NCI-H1694 (cell line): ENCODE data around the gene ITGA11.

ENCODE experiments used
- DNase-seq: peaks from one replicate; lab custom pipeline; 2025; lab: John Stamatoyannopoulos, UW

Gene ITGA11

DNA sequence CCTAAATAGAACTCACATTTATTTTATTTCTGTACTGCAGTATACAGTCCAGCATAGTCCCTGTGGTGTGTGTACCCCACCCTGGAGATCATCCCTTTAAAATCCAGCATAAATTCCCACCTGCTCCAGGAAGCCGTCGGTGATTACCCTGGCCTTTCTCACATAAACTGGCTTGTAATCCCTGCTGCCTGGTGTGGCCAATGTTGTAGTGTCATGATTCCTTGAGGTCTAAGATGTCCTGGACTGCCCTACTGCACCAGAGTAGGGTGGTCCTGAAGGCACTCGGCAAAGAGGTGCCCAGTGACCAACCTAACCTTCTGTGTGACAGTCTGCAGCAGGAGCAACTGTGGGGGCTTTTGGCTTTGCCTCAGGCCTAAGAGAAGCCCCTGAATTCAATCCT is 58.9 kb downstream of the ITGA11 start:
- DNase-seq = no peak

GRCh38 chr15:68372291-68372811 is 59.6 kb downstream of the ITGA11 start:
- DNase-seq = no peak

- DNase-seq = no peak
These were observed 60.1 kb downstream of the ITGA11 start for GRCh38 chr15:68371851-68372250.

- DNase-seq = no peak
These were observed 60.8 kb downstream of the ITGA11 start for GRCh38 chr15:68371160-68371559.

DNA sequence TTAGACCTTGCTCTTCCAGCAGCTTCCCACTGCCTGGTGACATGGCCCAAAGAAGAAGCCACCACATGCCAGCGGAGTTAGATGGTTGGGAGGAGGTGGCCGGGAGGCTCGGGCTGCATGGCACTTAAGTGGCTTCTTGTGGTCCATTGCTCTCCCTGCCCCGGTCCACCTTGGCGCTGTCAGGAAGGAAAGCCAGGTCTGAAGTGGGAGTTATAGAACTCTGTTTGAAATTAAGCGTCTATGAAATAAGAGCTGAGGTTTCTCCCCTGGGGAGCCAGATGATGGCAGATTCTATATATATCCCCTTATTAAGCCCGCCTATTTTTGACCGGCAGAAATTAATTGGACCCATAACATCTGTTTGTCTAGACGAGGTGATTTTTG is 61.2 kb downstream of the ITGA11 start:
- DNase-seq = no peak

DNA sequence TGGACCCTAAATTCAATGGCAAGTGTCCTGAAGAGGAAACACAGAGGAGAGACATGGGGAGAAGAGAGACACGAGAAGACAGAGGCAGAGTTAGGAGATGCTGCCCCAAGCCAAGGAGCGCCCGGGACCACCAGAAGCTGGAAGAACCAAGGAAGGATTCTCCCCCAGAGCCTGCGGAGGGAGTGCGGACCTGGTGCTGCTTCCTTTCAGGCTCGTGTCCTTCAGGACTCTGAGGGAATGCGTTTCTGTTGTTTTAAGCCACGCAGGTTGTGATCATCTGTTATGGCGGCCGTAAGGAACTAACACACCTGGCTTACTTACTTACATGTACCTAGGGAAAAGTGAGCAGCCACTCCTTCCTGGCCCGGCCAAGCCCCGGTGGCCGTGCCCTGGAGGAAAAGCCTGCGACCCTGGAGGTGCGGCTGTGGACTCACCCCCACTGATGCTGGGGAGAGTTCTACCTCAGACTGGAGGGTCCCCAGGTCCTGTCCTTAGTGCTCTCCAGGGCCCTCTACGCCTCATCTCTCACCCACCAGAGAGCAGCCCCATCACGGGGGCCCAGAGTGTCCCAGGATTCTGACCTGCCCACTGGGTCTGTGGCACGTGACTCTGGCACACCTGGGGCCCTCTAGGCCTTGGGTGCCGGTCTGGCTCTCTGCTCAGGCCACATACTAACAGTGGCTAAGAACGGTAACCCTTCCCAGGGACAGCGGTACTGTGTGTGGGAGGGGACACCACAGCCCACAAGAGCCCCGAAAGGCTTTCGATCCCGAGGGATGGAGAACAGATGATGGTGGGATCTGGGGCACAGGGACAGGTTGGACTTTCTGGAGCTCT is 61.8 kb downstream of the ITGA11 start:
- DNase-seq = no peak

DNA sequence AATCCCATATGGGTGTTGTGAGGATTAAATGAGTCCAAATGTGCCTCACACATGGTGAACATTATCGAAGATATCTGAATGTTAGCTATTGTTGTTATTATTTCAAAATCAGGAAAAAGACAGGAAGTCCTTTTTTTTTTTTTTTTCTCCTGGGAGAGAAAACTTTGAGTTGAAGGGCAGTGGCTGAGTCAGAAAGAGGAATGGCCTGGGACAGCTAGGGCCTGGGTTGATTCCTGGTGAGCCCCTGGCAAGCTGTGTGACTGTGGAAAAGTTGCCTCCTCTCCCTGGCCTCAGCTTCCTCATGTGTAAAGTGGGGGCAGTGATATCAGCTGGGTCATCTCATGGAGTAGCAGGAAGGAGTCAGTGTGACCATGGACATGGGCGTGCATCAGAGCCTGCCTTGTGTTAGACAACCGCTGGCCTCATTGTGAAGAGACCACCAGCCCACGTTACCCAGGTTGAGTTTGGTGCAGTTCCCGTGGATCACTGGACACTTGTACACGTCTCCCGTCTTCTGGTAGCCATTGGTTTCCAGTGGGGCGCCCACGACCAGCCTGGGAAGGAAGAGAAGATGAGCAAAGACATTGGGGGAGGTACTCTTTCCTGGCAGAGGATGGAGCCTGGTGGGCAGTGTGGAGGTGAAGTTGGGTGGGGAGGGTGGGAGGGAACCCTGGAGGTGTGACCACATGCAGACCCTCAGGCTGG is 63.1 kb downstream of the ITGA11 start:
- DNase-seq = no peak

DNA sequence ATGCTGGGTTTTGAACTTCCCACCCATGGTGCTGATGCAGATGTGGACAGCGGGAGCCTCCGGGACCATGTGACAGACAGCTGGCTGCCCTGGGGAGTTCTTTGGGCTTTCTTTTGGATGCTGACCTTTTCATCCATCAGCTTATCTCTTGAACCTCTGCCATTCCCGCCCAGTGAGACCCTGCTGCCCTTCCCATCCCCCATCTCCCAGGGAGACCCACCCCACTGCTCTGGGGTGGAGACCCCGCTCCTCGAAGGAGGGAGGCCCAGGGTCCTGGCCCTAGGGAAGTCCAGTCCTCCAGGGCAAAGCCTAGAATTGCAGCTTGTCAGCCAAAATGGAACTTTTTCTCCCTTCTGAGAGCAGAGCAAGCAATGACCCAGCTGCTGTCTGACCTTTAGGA is 64.0 kb downstream of the ITGA11 start:
- no peak for DNase-seq

- DNase-seq = no peak
These were observed 64.7 kb downstream of the ITGA11 start for GRCh38 chr15:68367226-68367625.

DNA sequence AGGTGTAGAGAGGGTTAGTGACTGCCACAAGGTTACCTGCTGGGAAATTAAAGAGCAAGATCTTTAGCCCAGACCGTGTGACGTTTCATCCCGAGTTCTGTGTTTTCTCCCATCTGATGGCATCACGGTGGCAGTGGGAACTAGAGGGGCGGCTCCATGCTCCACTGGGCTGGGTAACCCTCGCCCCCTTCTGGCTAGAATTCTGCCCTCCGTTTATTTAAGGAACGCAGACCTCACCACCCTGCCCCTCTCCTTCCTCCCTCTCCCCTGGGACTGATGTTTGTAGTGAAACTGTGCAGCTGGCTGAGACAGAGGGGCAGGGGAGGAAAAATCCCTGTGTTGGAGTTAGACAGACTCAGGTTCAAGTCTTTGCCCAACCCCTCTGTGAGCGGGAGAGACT is 65.6 kb downstream of the ITGA11 start:
- DNase-seq = no peak

- DNase-seq = no peak
These were observed 66.2 kb downstream of the ITGA11 start for GRCh38 chr15:68365770-68366169.

- no peak for DNase-seq
These were observed 66.7 kb downstream of the ITGA11 start for GRCh38 chr15:68365140-68365745.

DNA sequence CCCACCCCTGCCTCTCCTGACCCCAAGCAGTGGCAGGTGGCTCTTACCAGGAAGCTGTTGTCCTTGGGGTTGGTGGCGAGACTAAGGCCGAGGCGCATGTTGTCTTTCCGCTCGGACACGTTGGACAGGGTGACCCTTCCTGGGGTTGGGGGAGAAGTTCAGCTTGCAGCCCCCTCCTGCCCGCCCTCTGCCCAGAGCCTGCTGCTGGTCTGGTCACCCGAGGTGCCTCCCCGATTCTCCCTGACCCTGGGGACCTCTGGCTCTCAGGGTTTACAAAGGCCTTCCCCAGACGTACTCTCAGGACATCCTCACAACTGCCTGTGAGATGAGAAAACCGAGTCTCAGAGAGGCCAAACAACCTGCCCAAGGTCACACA is 67.3 kb downstream of the ITGA11 start:
- no peak for DNase-seq

GRCh38 chr15:68364028-68364659 is 67.8 kb downstream of the ITGA11 start:
- no peak for DNase-seq

GRCh38 chr15:68363353-68363752 is 68.6 kb downstream of the ITGA11 start:
- DNase-seq = no peak

- no peak for DNase-seq
These were observed 69.3 kb downstream of the ITGA11 start for GRCh38 chr15:68362537-68363126.

DNA sequence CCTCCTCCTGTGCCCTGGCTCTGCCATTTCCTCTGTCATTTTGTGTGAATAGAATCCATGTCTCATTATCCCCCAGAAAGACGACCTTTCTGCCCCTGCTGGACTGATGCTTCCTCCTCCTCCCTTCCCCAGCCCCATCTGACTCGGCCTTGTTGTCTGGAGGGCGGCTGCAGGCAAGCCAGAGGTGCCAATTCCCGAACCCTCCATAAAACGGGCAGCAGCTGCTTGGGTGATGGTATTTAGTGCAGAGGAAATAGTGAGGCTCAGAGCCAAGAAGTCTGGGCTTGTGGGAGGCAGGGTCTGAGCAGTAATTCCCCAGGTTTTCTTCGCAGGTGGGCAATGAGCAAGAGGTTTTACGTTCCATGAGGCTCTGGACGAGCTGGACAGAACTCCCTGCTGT is 71.2 kb downstream of the ITGA11 start:
- DNase-seq = no peak

DNA sequence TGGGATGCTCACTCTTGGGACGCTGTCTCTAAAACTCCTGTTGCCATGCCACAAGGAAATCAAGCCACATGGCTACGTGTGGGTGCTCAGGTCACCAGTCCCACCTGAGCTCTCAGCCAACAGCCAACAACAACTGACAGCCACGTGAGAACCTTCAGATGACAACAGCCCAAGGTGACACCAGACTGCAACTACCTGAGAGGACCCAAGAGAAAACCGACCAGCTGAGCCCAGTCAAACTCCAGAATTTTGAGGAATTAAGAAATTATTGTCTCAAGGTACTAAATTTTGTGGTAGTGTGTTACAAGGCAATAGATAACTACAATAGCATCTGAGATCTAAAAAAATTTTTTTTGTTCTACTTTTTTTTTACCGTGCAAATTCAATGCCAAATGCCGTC is 75.2 kb downstream of the ITGA11 start:
- no peak for DNase-seq

DNA sequence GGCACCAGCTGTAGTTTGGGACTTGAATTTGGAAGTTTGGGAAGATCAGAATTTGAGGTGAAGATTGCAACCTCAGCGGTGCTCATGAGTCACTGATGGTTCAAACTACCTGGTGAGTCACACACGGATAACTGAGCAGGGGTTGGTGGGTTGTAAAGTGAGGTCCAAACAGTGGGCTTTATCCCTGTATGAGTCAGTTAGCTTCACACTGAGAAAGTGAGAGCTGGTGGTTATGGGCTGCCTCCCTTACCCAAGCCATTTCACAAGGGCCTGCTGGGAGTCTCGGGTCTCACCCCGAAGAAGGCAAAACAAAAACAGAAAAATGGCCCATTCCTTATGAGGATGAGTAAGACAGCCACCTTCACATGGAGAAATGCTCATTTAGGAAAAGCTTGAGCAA is 77.0 kb downstream of the ITGA11 start:
- no peak for DNase-seq

DNA sequence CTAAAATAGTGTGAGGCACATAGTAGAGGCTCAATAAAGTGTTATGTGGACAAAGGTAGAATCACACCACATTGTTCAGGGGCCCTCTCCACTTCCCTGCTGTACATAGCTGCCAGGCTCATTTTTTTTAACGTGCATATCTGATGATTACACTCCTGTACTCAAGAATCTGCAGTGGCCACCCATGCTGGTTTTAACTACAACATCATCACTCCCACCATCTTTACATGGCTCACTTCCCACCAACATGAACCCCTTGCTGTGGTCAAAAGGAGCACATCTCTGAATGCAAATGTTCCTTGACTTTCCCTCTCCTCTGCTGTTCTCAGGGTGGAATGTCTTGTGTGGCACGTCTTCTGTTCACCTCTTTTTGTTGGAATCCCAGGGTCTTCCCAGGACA is 77.7 kb downstream of the ITGA11 start:
- no peak for DNase-seq

DNA sequence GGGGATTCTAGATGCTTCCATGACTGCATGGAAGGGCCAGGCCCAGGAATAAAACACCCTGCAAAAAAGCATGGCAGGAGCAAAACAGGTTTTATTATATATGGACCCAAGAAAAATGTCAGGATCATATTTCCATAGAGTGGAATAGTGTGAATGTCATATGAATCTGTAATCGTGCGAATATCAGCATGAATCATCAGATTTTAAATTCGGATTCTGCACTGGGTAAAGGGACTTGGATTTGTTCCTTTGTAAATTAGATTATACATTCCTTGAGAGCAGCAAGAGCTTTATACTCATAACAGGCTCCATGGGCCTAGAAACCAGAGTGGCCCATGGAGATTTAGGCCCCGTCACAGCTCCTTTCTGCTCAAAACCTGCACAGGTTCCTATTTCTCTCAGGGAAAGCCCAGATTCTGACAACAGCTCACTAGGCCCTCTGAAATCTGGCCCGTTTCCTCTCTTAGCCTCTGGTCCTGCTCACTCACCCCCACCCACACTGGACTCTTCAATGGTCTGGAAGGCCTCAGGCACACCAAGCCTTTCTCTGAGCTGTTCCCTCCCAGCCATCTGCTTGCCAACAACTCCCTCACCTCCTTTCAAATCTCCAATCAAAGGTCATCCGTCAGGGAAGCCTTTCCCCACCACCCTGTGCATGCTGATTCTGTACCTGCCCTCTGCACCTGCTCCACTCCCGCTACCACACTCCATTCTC is 78.4 kb downstream of the ITGA11 start:
- DNase-seq = no peak
